Spleen (tissue), 7 donors: ENCODE data around the gene ADM.

ENCODE experiments used
- CTCF ChIP-seq, 11 experiments: fragments of 200-600 bp in 7 of 11; fragments of 450-650 bp in 4 of 11; sonication (generic) in 4 of 11; IDR thresholded peaks in 8 of 11; conservative IDR thresholded peaks in 3 of 11; 1 replicate in 7 of 11; 2 replicates in 4 of 11; pipeline versions ENCODE4 v1.4.0 to v1.8.0; 2016 to 2021; ENCODE audit warnings: antibody characterized with exemption in 11 of 11, inconsistent platforms in 4 of 11, mild to moderate bottlenecking in 1 of 11
- POLR2AphosphoS5 ChIP-seq, 3 donors: sonication (generic); formaldehyde crosslinking; IDR thresholded peaks; one replicate each; pipeline ENCODE4 v1.5.1; 2017; ENCODE audit warnings: antibody characterized with exemption in 3 of 3
- donor health status: DM: no; HTN: no; CAD: no; lungs with moderate emphysema.
- donor health status: DM: no; HTN: no; CAD: no.
- donor health status: DM: no; HTN: no; CAD: no.

DNA sequence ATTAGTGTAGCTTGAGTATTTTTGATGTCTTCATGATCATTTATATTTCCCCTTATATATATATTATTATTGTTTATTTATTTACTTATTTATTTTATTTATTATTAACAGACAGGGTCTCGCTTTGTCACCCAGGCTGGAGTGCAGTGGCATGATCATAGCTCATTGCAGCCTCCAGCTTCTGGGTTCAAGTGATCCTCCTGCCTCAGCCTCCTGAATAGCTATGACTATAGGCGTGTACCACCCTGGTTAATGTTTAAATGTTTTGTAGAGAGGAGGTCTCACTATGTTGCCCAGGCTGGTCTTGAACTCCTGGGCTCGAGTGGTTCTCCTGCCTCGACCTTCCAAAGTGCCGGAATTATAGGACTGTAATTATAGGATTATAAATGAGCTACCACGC, 10.2 kb downstream of the ADM start:
- TF ChIP-seq POLR2AphosphoS5 (IDR thresholded peaks at IDR 0.05): no peak
- TF ChIP-seq CTCF (IDR thresholded peaks at IDR 0.05 in 8 of 11, conservative IDR thresholded peaks at IDR 0.05 in 3 of 11): no peak
